Peyer's patch (tissue), 4 donors: ENCODE results near the gene RNF44.

Source experiments
- POLR2A ChIP-seq, 2 donors: fragments of 450-650 bp; IDR thresholded peaks; one replicate each; pipeline ENCODE4 v1.5.1; 2017; ENCODE audit warnings: antibody characterized with exemption in 2 of 2, mild to moderate bottlenecking in 2 of 2, moderate library complexity in 2 of 2
- TF ChIP-seq, protein P1 (sequence below), 6 experiments: fragments of 450-650 bp in 4 of 6; fragments of 200-600 bp in 2 of 6; sonication (generic) in 1 of 6; IDR thresholded peaks; one replicate each; pipeline ENCODE4 v1.5.1; 2017 to 2019; ENCODE audit warnings: antibody characterized with exemption in 6 of 6, mild to moderate bottlenecking in 3 of 6, moderate library complexity in 1 of 6

DNA sequence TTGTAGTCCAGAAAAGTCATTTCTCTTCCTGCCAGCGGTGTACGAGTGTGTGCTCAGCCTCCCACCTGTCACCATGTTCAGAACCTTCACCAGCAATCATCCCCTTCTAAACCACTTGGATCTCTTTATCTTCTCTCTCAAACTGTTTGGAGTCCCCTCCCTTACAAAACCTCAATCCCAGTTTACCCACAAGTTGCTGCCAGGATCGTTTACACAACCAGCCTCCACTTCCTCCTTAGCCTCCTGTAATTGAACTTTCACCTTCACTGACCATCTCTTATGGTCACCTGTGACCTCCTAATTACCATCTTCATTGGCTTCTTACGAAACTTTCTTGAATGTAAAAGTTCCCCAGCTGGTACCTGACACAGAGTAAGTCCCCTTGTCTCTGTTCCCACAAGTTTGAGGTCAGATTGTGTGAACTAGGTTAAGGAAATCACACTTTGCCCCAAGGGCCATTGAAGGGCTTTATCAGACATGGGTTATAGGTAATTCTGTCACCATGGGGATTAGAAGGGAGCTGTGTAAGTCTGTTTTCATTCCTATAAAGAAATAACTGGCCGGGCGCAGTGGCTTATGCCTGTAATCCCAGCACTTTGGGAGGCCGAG, 20.0 kb downstream of the RNF44 start:
- TF ChIP-seq, protein P1, sequence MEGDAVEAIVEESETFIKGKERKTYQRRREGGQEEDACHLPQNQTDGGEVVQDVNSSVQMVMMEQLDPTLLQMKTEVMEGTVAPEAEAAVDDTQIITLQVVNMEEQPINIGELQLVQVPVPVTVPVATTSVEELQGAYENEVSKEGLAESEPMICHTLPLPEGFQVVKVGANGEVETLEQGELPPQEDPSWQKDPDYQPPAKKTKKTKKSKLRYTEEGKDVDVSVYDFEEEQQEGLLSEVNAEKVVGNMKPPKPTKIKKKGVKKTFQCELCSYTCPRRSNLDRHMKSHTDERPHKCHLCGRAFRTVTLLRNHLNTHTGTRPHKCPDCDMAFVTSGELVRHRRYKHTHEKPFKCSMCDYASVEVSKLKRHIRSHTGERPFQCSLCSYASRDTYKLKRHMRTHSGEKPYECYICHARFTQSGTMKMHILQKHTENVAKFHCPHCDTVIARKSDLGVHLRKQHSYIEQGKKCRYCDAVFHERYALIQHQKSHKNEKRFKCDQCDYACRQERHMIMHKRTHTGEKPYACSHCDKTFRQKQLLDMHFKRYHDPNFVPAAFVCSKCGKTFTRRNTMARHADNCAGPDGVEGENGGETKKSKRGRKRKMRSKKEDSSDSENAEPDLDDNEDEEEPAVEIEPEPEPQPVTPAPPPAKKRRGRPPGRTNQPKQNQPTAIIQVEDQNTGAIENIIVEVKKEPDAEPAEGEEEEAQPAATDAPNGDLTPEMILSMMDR (IDR thresholded peaks at IDR 0.05), result no peak
- TF ChIP-seq POLR2A (IDR thresholded peaks at IDR 0.05), result no peak
